ENCODE measurements around the gene CYP51A1. TPM values are rescaled to one million over a fixed set of nuclear protein-coding genes. Genes with fewer than 3 reads are reported as not detected.

CYP51A1 gene
- total and polyA plus RNA-seq, 2 of the 13 experiments (the other 11 are each of a cell fraction or from before 2014, with no cell fraction given): 15.4 to 260 TPM

- TF ChIP-seq ATF4 (CRISPR knock-in tag; IDR thresholded peaks at IDR 0.05) (peak in 1 of 2 experiments; percentile 72; a peak in 2 of 4 replicates), PITX1 (CRISPR knock-in tag; IDR thresholded peaks at IDR 0.05) (peak; percentile 68), SMC3 (IDR thresholded peaks at IDR 0.05; ENCODE audit: low read length) (no peak), MLX (CRISPR knock-in tag; IDR thresholded peaks at IDR 0.05) (no peak), CEBPG (CRISPR knock-in tag; IDR thresholded peaks at IDR 0.05) (peak; percentile 43; the same call in 1 of the 2 replicates), ATF3 (CRISPR knock-in tag; IDR thresholded peaks at IDR 0.05) (no peak), MAFG (CRISPR knock-in tag; IDR thresholded peaks at IDR 0.05) (no peak), ZNF318 (CRISPR knock-in tag; IDR thresholded peaks at IDR 0.05) (peak; percentile 56), ZNF574 (CRISPR knock-in tag; IDR thresholded peaks at IDR 0.05) (peak; percentile 62), ZNF333 (CRISPR knock-in tag; IDR thresholded peaks at IDR 0.05; ENCODE audit: borderline replicate concordance) (no peak; the same call in 1 of the 2 replicates), RBM22 (optimal IDR thresholded peaks at IDR 0.05; ENCODE audit: low read length) (no peak), NR2F6 (IDR thresholded peaks at IDR 0.05) (peak; percentile 34; the same call in 1 of the 2 replicates), NR2F6 (CRISPR knock-in tag; IDR thresholded peaks at IDR 0.05) (peak; percentile 47; the same call in 1 of the 2 replicates), ZFP41 (CRISPR knock-in tag; IDR thresholded peaks at IDR 0.05; ENCODE audit: borderline replicate concordance) (0 out of 2 replicates have a peak, but pooled peaks have one; percentile 81), CAMTA2 (CRISPR knock-in tag; IDR thresholded peaks at IDR 0.05; ENCODE audit: borderline replicate concordance) (no peak; the same call in 1 of the 2 replicates), U2AF2 (IDR thresholded peaks at IDR 0.05; ENCODE audit: low read depth, low read length) (no peak)
These were observed at the start of gene CYP51A1 (continued) for GRCh38 chr7:92134271-92135051.

Data from HepG2 (cell line).